Anterior cingulate cortex (tissue), 58 donors: ENCODE data around the gene PCDHB14.
"Not testable (repeated sequence)": the region's sequence is repeated elsewhere in the genome, so short reads cannot be mapped to it uniquely, and the experiment has no call there.

Source experiments
- DNase-seq, 58 donors: peaks; one replicate each; lab custom pipeline; 2025; lab: John Stamatoyannopoulos, UW

Gene PCDHB14

DNA sequence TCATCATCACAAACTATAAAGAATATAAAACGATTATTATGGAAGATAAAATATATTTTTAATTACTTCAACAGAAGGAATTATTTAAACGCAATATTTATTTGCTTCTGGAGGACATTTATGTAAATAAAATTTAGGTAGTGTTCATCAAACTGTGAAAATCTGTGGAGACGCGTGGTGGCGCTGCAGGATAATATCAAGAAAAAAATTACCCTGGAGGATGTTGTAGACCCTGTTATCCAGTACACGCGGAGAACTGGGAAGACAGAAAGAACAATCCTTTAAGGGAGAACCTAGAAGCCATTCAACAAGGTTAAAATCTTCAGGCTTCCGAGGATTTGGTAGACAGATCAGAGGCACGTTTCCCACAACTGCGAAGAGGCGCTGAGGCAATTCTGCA is 14.7 kb upstream of the PCDHB14 start, which contains the start of gene PCDHB12:
Gene PCDHB12 (plus strand): TSS at position 242 of the 400 bp plus-strand sequence. CDS start 189 bp downstream, outside the sequence.
- DNase-seq = no peak

DNA sequence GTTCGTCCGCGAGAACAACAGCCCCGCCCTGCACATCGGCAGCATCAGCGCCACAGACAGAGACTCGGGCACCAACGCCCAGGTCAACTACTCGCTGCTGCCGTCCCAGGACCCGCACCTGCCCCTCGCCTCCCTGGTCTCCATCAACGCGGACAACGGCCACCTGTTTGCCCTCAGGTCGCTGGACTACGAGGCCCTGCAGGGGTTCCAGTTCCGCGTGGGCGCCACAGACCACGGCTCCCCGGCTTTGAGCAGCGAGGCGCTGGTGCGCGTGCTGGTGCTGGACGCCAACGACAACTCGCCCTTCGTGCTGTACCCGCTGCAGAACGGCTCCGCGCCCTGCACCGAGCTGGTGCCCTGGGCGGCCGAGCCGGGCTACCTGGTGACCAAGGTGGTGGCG is 12.9 kb upstream of the PCDHB14 start:
- DNase-seq = not testable (repeated sequence)

DNA sequence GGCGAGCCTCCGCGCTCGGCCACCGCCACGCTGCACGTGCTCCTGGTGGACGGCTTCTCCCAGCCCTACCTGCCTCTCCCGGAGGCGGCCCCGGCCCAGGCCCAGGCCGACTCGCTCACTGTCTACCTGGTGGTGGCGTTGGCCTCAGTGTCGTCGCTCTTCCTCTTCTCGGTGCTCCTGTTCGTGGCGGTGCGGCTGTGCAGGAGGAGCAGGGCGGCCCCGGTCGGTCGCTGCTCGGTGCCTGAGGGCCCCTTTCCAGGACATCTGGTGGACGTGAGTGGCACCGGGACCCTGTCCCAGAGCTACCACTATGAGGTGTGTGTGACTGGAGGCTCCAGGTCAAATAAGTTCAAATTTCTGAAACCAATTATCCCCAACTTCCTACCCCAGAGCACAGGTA is 12.3 kb upstream of the PCDHB14 start:
- DNase-seq = not testable (repeated sequence)

DNA sequence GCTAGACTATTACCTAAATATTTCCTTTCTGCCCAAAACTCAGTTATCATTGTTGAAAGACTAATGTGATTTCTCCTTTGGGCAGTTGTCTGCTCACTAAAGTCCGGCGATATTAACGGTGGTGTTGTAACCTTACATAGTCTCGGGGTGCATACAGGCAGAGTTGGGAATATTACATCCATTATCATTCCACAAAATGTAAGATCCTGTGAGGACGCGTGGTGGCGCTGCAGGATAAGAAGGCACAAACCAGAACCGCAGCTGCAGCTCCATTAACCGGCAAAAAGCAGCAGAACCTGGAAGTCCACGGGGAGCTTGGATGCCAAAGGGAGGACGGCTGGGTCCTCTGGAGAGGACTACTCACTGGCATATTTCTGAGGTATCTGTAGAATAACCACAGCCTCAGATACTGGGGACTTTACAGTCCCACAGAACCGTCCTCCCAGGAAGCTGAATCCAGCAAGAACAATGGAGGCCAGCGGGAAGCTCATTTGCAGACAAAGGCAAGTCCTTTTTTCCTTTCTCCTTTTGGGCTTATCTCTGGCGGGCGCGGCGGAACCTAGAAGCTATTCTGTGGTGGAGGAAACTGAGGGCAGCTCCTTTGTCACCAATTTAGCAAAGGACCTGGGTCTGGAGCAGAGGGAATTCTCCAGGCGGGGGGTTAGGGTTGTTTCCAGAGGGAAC is 9.3 kb upstream of the PCDHB14 start, which contains the start of gene PCDHB13:
Gene PCDHB13 (plus strand): TSS at position 264 of the 684 bp plus-strand sequence. CDS start 205 bp downstream, at position 469.
- peak in 7 of 58 donors; percentile 1 to 12 (median 10) for DNase-seq

DNA sequence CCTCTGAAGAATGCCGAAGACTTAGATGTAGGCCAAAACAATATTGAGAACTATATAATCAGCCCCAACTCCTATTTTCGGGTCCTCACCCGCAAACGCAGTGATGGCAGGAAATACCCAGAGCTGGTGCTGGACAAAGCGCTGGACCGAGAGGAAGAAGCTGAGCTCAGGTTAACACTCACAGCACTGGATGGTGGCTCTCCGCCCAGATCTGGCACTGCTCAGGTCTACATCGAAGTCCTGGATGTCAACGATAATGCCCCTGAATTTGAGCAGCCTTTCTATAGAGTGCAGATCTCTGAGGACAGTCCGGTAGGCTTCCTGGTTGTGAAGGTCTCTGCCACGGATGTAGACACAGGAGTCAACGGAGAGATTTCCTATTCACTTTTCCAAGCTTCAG is 8.6 kb upstream of the PCDHB14 start:
- not testable (repeated sequence) for DNase-seq

DNA sequence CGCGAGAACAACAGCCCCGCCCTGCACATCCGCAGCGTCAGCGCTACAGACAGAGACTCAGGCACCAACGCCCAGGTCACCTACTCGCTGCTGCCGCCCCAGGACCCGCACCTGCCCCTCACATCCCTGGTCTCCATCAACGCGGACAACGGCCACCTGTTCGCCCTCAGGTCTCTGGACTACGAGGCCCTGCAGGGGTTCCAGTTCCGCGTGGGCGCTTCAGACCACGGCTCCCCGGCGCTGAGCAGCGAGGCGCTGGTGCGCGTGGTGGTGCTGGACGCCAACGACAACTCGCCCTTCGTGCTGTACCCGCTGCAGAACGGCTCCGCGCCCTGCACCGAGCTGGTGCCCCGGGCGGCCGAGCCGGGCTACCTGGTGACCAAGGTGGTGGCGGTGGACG is 7.6 kb upstream of the PCDHB14 start:
- DNase-seq = not testable (repeated sequence)

DNA sequence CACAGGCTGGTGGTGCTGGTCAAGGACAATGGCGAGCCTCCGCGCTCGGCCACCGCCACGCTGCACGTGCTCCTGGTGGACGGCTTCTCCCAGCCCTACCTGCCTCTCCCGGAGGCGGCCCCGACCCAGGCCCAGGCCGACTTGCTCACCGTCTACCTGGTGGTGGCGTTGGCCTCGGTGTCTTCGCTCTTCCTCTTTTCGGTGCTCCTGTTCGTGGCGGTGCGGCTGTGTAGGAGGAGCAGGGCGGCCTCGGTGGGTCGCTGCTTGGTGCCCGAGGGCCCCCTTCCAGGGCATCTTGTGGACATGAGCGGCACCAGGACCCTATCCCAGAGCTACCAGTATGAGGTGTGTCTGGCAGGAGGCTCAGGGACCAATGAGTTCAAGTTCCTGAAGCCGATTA is 7.1 kb upstream of the PCDHB14 start:
- not testable (repeated sequence) for DNase-seq

DNA sequence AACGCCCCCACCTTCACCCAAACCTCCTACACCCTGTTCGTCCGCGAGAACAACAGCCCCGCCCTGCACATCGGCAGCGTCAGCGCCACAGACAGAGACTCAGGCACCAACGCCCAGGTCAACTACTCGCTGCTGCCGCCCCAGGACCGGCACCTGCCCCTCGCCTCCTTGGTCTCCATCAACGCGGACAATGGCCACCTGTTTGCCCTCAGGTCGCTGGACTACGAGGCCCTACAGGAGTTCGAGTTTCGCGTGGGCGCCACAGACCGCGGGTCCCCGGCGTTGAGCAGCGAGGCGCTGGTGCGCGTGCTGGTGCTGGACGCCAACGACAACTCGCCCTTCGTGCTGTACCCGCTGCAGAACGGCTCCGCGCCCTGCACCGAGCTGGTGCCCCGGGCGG is 1.7 kb downstream of the PCDHB14 start:
- not testable (repeated sequence) for DNase-seq

DNA sequence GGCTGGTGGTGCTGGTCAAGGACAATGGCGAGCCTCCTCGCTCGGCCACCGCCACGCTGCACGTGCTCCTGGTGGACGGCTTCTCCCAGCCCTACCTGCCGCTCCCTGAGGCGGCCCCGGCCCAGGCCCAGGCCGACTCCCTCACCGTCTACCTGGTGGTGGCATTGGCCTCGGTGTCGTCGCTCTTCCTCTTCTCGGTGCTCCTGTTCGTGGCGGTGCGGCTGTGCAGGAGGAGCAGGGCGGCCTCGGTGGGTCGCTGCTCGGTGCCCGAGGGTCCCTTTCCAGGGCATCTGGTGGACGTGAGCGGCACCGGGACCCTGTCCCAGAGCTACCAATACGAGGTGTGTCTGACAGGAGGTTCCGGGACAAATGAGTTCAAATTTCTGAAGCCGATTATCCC is 2.3 kb downstream of the PCDHB14 start:
- not testable (repeated sequence) for DNase-seq

DNA sequence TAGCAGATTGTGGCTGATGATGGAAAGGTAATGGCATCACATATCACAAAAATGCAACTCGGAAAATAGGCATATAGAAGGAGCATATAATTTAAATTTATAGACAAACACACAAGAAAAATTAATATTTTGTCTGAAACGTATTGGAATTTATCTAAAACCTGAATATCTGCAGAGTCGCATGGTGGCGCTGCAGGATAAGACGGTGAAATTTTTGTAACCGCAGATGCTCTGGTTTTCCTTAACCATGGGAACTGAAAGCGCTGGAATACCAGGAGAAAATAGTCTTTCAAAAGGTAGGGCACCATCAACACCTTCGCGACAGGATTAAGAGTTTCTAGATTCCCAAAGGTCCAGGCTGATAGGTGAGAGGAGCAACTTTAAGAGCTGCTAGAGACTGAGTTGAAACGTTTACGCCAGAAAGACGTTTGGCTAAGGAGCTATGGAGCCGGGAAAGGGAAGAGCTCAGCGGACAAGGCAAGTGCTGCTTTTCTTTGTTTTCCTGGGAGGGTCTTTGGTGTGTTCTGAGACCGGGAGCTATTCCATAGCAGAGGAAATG is 11.0 kb downstream of the PCDHB14 start:
- no peak for DNase-seq

DNA sequence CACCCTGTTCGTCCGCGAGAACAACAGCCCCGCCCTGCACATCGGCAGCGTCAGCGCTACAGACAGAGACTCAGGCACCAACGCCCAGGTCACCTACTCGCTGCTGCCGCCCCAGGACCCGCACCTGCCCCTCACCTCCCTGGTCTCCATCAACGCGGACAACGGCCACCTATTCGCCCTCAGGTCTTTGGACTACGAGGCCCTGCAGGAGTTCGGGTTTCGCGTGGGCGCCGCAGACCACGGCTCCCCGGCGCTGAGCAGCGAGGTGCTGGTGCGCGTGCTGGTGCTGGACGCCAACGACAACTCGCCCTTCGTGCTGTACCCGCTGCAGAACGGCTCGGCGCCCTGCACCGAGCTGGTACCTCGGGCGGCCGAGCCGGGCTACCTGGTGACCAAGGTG is 12.8 kb downstream of the PCDHB14 start:
- DNase-seq = not testable (repeated sequence)

DNA sequence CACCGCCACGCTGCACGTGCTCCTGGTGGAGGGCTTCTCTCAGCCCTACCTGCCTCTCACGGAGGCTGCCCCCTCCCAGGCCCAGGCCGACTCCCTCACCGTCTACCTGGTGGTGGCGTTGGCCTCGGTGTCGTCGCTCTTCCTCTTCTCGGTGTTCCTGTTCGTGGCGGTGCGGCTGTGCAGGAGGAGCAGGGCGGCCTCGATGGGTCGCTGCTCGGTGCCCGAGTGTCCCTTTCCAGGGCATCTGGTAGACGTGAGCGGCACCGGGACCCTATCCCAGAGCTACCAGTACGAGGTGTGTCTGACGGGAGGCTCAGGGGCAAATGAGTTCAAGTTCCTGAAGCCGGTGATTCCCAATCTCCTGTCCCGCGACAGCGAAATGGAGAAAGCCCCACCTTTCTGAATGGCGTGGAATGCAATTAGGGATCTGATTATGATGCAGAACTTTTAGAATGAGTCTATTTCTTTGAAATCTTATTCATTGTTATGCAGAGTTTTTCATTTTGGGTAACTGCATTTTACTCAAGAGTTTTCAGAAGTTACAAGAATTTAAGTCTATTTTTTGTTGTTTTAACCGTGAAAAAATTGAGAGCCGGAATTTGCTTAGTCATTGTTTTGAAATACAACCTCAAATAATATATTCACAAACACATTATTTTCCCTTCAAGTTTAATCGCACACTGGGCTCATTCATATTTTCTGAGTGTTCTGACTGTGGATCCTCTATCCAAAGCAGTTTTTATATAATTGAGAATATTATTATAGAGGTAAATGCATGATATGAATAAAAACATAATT is 13.6 kb downstream of the PCDHB14 start:
- no peak for DNase-seq

DNA sequence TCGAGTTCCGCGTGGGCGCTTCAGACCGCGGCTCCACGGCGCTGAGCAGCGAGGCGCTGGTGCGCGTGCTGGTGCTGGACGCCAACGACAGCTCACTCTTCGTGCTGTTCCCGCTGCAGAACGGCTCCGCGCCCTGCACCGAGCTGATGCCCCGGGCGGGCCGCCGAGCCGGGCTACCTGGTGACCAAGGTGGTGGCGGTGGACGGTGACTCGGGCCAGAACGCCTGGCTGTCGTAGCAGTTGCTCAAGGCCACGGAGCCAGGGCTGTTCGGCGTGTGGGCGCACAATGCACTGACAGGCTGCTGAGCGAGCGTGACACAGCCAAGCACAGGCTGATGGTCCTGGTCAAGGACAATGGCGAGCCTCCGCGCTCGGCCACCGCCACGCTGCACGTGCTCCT is 18.4 kb downstream of the PCDHB14 start:
- no peak for DNase-seq

DNA sequence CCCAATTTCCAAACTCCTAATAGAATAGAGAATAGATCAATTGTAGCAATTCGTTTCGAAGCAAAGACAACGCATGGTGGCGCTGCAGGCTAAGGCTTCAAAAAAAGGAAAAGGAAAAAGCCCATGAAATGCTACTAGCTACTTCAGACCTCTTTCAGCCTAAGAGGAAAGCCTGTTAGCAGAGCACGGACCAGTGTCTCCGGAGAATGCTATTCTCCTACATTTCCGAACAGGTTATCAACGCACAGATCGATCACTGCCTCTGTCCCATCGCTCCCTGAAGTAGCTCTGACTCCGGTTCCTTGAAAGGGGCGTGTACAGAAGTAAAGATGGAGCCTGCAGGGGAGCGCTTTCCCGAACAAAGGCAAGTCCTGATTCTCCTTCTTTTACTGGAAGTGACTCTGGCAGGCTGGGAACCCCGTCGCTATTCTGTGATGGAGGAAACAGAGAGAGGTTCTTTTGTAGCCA is 22.1 kb downstream of the PCDHB14 start, which contains the start of gene PCDHB15:
Gene PCDHB15 (plus strand): TSS at position 146 of the 468 bp plus-strand sequence. CDS start 184 bp downstream, at position 330.
- peak in 11 of 58 donors; percentile 0 to 21 (median 3) for DNase-seq

DNA sequence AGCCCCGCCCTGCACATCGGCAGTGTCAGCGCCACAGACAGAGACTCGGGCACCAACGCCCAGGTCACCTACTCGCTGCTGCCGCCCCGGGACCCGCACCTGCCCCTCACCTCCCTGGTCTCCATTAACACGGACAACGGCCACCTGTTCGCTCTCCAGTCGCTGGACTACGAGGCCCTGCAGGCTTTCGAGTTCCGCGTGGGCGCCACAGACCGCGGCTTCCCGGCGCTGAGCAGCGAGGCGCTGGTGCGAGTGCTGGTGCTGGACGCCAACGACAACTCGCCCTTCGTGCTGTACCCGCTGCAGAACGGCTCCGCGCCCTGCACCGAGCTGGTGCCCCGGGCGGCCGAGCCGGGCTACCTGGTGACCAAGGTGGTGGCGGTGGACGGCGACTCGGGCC is 23.8 kb downstream of the PCDHB14 start:
- DNase-seq = not testable (repeated sequence)

DNA sequence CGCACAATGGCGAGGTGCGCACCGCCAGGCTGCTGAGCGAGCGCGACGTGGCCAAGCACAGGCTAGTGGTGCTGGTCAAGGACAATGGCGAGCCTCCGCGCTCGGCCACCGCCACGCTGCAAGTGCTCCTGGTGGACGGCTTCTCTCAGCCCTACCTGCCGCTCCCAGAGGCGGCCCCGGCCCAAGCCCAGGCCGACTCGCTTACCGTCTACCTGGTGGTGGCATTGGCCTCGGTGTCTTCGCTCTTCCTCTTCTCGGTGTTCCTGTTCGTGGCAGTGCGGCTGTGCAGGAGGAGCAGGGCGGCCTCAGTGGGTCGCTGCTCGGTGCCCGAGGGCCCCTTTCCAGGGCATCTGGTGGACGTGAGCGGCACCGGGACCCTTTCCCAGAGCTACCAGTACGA is 24.3 kb downstream of the PCDHB14 start:
- DNase-seq = not testable (repeated sequence)

DNA sequence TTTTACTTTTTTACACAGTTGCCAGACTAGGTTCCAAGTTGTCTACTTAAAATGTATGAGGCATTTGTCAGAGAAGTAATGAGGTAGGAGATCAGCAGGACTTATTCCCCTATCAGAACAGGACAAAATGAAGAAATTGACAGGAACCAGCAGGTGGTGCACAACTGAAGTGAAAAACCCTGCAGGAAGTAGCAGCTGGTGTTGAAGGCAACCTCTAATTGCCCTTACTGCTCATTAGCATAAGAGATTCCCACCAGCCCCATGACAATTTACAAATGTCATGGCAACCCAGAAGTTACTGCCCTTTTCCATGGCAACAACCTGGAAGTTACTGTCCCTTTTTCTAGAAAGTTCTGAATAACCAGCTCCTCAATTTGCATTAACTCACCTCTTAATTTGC is 27.4 kb downstream of the PCDHB14 start:
- no peak for DNase-seq

DNA sequence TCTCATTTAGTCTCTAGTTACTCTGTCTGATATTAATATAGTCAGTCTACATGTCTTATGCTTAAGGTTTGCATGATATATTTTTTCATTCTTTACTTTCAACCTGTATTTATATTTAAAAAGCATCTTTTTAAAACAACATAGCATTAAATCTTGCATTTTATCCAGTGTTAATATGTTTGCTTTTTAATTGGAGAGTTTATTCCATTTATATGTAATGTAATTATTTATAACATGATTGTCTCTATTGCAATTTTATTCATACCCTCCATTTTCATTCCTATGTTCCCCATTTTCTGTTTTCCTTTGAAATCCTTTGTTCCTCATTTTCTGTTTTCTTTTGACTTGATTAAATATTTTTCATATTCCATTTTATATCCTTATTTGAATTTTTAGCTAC is 35.3 kb downstream of the PCDHB14 start:
- DNase-seq = no peak

DNA sequence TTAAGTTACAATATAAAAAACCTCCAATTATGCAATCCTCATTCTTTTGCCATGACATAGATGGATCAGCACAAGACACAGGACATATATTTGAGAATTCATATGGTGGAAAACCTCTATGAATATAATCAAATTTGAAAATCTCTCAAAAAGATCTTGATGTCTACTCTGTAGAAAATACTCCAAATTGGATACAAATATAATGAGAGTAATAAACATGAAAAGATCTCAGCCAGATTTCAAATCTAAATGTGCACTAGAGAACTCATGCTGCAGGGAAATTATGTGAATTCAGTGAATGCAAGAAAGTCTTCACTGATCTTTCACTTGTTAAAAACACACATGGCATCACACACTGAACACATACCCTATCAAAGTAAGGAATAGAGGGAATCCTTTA is 35.8 kb downstream of the PCDHB14 start:
- no peak for DNase-seq

DNA sequence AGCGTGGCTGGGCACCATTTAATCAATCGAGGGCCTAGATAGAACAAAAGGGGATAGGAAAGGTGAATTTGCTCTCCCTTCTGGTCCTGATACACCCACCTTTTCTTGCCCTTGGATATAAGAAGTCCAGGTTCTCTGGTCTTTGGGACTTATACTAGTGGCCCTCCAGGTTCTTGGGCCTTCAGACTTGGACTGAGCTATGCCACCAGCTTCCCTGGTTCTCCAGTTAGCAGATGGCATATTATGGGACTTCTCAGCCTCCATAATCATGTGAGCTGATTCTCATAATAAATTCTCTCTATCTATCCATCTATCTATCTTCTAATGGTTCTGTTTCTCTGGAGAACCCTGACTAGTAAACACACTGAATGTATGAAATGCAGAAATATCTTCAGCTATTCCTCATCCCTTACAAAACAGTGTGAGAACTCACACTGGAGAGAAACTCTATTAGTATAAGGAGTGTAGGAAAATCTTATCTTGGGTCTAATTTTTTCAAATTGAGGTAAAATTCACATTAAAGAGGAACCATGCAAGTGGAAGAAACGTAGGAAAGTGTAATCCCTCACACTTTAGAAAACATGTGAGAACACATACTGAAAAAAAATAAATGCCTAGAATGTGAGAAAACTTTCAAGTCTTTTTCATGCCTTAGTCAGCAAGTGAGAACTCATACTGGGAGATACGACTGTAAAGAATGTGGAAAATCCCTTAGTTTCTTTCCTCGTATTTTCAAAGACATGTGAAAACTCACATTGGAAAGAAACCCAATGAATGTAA is 37.5 kb downstream of the PCDHB14 start:
- no peak for DNase-seq
